Measurements from ENCODE around the gene CHRDL2.

The CHRDL2 gene

DNA sequence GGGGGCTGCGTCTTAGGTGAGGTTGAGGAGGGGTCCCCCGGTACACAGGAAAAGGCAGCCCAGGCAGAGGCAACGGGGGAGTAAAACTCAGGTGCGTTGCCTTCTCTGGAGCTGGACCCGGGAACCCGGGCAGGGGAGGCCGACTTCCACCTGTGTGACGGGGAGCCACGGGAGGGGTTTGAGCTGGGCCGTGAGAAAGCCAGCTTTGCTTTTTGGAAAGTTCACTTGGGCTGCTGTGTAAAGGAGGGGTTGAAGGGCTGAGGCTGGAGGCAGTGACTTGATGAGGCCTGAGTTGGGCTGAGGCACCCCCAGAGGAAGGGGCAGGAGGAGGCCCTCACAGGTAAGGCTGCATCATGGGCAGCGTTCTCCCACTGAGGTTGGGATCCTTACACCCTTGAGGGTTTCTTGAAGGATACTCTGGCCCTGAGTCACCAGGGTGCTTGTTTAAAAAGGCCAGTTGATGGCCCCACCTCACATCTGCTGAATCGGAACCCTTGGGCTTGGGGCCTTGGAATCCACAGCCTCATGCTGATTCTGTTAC lies 47.2 kb downstream of the CHRDL2 start:
- no peak for DNase-seq

DNA sequence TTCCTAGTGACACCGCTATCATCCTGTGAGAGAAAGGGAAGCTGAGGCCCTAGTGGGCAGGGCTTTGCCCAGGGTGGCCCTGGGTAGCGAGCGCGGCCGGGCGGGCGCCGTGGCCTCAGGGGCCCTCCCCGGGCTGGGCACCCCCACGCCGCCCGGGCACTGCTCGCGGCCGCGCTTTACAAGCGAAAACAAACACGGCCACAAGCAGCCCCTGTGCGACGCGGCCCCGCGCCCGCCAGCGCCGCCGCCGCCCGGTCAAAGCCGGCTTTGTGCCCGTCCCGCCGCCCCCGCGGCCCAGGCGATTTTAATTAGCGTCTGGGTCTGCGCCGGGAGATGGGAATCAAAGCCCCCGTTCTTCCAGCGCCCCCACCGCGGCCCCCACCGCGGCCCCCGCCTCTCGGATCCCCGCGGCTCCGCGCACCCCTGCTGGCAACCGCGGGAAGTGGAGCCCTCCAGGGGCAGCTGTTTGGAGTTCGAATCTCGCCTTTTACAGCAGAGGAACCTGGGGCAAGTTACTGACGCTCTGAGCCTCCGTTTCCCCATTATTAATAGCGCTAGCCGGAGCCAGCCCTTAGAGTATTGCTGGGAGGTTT lies 47.9 kb downstream of the CHRDL2 start:
- no peak for DNase-seq

DNA sequence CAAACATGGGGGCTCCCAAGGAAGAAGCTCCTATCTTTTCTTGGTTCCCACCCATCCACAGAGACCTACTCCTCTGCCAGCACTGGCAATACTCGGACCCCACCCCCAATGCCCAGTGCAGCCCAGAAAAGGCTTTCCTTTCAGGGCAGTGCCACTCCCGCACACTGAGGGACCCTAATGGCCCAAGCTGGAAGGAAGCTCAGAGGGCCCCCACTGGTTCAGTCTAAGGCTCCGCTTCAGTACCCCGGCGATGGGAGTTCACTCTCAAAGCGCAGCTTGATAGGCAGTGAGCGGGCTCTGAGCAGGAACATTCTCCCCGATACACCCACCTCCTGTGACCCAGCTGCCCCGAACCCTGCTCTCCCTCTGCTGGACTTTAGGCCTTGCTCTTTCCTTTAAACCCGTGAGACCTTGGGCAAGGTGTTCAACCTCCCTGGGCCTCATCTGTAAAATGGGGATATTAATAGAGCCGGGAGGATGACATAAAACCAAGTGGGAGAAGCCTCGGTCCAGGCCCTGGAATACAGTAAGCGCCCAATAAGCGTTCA lies 48.4 kb downstream of the CHRDL2 start:
- DNase-seq: no peak

DNA sequence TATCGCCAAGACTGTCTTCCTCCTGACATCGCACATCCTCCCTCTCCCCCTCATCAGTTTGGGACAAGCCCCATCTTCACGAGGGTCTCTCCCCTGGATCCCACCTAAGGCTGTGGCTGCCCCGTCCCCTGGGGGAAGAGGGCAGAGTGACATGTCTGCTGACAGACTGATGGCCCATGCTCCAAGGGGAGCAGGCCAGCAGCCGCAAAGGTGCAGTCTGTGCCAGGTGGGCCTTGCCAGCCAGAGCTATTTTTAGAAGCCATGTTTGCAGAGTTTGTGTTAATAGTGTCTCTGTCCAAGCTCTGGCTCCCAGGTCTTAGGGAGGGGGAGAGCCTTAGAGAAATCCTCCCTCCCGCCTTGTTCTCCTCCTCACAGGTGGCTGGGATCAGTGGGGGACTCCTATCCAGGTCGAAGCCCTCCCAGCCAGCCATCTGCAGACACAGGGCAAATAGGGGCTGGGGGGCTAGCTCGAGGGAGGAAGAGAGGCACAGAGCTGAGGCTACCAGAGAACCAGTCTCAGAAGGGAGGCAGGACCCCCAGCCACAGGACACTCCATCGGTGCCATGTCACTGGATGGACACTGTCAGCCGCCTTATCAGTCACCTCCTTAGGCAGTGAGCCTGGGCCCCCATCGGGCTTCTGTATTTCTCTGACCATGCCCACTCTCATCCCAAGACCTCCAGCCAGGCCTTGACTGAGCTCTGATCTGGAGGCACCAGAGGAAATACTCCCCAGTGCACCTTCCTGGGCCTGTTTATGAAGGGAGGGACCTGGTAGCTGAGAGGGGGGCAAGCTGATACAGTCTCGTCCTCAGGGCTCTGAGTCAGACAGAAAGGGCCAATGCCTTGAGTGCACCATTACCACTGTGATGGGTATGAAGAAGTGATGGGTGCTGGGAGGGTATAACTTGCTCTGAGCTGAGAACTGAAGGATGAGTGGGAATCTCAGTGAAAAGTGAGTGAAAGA lies 49.3 kb downstream of the CHRDL2 start:
- no peak for DNase-seq

DNA sequence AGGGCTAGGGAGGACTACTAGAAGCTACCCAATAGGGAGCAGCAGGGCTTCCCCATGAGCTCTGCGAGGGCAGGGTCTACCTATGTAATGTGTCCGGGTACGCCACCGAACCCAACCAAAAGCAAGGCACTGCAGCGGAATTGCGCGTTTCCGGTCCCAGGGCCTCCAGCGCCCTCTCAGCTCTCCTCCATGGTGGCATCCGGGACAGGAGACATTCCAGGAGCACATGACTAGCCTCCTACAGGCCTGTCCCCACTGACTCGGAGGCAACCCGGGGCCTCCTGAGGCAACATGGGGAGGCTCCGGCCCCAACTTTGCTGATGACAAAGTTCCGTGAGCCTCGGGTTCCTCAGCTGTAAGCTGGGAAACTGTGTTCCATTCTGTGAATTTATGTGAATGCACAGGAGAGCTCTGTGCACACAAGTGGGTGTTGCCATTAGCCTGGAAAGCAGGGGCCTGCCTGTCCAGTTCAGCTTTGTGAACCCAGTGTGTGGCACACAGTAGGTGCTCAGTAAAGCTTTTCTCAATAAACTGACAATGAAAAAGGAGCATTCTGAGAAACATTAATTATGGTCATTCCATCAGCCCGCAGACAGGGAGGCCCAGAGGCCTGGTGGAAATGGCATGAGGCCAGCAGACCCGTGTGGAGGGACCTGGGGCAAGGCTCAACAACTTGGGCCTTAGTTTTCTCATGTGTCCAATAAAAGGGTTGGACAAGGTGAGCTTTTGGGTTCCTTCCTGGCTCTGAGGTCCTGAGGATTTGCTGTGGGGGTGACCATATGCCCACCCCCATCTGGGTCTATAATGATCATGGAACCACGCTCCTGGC lies 50.3 kb downstream of the CHRDL2 start:
- DNase-seq: no peak

DNA sequence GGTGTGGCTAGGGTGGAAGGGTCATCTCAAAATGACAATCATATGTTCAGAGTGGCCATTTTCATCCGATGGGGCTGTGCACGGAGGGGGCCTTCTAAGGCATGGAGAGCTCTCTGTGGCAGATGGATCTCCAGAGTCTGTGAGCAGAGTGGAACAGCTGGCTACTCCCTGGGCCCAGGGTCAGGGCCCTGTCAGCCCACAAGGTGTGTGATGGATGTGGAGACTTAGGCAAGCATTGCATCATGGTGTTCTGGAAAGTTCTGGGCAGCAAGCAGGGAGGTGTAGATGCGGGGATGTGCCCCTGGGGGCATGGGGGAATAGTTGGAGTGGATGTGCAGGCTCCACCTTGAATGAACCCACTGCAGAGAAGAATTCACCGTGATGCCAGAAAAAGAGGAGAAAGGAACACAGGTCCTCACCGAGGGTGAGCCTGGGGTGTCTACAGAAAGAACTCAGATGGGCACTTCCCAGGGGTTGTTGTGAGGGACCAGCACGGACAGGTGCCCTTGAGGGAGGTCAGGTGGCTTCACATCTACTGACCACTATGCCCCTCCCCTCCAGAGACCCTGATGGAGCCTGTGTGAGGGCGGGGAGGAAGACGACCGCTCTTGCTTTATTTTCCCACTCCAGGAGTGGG lies 51.1 kb downstream of the CHRDL2 start:
- DNase-seq: no peak

DNA sequence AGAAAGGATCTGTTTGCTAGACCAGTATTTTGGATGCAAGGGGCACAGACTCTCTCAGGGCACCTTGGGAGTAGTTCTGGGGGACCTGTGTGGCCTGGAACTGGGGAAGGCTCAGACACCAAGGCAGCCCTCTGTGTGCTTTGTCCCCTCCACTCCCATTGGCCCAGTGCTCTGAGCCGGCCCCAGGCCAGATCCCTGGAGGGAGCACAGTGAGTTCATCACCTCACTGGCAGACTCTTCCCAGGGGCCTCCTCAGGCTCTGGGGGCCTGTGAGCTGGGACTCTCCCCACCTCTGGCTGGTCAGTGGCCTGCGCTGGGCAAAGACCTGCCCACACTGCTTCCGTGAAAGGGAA lies 51.7 kb downstream of the CHRDL2 start:
- DNase-seq: no peak

DNA sequence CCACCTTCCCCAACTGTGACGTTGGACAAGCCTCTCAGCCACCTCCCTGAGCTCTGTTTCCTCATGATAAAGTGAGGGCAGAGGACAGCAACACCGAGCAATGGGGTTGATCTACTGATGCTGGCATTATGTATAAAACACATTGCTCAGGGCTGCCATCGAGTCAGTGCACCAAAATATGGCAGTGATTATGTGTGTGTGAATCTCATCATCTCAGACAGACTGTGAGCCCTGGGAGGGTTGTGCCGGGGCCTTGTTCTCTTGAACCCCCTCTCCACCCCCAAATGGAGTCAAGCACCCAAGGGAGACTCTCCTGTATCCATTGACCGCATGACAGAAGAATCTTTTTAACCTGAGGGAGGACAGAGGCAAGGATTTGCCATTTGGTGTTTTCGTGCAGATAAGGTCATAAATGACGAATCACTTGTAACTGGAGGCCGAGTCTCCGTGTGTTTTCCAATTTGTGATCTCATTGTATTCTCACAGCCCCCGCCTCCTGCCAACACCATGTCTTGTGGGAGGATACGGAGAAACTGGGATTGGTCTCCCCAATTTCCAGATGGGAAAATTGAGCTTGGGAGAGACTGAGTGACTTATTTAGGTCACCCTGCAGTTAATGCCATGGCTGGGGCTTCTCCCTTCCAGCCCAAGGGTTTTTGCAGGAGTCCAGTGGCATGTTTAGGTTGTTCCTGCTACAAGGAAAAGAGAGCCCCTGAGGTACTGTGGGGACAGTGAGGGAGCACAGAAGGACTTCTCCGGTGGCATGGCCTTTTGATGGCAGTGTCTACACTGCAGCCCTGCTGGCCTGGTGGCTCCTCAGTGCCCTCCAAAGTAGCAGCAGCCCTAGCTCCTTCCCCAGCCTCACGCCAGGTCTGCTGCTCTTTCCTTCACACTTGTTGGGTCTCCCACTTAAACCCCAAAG lies 52.4 kb downstream of the CHRDL2 start:
- no peak for DNase-seq

DNA sequence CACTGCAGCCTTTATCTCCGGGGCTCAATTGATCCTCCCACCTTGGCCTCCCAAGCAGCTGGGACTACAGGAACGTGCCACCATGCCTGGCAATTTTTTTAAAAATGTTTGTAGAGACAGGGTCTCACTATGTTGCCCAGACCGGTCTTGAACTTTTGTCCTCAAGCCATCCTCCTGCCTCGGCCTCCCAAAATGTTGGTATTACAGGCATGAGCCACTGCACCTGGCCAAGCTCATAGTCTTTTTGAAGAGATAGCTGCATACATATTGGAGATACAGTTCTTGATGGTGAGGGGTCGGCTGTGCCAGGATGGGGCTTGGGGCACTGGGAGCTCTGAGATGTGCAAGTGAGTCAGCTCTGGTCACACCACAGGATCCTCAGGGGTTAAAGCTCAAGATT lies 53.2 kb downstream of the CHRDL2 start:
- DNase-seq: no peak

DNA sequence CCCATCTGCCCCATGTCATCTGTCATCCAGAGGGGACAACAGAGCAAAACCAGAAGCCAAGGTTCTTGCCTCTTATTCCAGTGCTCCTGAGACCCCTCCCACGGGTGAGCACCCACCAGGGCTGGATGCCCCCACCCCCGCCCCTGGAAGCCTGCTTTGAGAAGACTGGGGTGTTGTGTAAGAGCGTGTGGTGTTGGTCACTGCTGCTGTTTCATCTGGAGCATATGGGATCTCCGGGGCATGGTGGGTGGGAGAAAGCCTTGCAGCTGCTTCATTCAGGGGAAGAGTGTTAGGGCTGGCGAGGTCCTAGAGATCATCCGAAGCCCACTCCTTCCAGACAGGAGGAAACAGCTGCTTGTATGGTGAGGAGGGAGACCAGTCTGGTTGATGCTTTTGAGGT lies 54.1 kb downstream of the CHRDL2 start:
- no peak for DNase-seq

DNA sequence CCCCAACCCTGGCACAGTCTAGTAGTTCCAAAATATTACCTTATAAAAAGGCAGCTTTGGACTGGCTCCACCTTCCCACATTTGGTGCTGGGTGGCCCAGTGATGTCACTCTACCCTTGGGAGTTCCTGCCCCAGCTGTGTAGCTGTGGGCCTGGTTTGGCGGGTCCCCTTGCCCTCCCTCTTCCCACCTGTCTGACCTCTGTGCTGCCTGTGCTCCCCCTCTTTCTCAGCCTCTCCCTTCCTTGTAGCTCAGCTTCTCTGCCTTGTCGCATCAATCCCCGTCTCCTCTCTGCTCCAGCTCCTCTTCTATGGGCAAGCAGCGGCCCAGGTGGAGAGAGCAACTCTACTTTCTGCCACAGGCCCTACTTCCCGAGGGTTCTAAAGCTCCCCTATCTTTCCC lies 54.6 kb downstream of the CHRDL2 start:
- no peak for DNase-seq

DNA sequence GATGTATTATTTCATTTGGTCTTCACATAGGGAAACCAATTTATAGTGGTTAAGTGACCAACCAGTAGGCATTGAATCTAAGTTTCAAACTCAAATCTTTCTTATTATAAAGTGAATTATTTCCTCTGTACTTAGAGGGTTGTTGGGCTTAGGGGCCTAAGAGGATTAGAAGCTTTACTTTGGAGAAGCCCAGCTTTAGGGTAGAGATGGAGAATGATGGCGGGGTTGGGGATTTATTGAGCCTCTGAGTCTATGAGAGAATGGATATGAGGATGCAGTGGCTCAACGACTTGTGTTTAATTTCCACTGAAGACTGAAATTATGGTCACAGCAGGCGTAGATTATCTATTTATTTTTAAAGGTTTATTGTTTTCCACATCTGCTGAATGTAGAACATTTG lies 55.5 kb downstream of the CHRDL2 start:
- DNase-seq: no peak

DNA sequence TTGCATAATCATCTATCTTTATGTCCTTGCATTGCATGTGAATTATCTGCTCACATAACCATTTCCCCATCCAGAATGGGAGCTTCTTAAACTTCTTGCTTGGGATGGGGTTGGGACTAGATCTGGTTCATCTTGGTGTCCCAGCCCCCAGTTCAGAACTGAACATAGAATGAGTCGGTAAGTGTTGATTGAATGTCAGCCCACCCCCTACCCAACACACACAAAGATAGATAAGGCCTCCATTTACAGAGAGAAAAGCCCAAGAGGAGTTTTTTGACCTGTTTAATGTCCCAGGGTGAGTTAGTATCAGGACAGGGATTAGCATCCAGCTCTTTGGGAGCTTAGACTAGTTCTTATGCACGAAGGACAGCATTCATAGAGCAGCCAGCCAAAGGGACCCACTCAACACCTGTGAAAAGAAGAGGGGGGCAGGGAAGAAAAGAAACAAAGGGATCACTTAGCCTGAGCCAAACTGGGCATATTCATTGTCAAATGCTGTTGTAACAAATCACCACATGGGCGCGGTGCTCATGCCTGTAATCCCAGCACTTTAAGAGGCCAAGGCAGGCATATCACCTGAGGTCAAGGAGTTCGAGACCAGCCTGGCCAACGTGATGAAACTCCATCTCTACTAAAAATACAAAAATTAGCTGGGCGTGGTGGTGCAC lies 57.4 kb downstream of the CHRDL2 start:
- no peak for DNase-seq

DNA sequence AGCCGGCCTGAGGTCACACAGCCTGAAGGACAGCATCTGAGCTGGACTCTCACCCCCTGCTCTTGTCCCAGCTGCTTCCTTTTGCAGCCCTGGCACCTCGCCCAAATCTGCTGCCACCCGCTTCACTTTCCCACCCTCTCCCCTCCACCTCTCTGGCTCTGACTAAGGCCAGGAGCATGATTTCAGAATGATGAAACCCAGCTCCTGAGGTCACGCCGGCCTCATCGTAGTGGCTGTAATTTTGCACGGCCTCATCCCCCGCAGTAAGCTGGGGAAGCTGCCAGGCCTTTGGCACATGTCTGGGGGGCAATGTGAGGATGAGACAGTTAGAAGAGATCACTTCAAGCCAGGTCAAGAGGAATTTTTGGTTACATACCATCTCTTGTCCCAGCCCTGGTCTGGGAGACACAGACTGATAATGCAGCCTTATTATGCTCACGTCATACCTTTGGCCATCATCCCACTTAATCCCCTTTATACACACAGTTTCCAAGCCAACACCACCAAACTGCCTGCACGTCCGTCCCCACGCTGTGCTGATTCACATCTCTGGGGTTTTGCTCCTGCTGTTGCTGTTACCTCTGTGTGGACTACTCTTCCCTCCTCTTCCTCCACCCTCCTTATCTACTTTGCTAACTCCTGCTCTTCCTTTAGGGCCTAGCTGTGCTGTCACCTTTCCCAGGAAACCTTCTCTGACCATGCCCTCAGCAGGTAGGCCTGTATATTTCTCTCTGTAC lies 58.1 kb downstream of the CHRDL2 start:
- no peak for DNase-seq

DNA sequence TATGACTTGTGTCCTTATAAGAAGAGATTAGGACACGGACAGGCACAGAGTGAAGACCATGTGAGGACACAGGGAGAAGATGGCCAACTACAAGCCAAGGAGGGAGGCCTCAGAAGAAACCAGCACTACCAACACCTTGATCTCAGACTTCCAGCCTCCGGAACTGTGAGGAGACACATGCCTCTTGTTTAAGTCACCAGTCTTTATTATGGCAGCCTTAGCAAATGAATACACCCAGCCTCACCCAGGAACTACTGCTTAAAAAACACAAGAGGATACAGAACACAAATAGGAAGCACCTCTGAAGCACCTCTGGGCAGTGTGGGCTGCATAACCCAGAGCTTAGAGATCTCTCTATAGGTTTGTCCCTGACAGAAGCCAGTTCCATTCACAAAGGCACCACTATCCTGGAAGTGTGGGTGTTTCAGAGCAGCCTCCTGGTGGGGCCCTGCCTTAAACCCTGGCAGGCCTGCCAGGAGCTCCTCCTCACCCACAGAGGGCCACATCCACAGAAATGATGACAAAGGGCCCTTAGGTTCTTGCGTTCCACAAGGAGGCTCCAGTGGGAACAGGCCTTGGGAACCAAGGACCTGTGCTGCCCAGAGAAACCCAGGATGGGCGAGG lies 58.8 kb downstream of the CHRDL2 start:
- no peak for DNase-seq

DNA sequence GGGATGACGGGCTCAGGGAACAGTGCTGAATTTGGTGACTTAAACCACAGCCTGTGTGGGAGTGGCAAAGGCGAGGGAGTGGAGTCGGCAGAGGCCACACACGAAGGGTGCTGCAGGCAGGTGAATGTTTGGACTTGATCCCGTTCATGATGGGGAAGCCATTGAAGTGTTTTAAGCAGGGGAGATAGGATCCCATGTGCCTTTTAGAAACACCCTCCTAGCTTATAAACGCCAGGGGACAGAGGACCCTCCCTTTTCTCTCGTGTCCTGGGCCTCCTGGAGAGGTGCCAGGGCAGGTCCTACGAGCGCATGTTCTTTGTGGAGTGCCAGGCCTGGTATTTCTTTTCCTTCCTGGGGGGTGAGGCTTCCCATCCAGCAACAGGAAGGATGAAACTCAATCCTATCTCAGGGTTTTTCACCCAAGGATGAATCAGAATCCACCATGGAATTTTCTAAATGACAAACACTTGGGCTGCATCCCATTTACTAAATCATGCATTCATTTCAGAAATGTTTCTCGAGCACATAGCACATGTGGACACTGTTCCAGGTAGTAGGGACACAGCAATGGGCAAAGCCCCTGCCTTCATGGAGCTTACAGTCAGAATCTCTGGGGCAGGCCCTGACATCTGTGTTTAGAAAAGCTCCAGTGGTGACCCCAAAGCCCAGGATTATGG lies 59.6 kb downstream of the CHRDL2 start:
- DNase-seq: no peak

DNA sequence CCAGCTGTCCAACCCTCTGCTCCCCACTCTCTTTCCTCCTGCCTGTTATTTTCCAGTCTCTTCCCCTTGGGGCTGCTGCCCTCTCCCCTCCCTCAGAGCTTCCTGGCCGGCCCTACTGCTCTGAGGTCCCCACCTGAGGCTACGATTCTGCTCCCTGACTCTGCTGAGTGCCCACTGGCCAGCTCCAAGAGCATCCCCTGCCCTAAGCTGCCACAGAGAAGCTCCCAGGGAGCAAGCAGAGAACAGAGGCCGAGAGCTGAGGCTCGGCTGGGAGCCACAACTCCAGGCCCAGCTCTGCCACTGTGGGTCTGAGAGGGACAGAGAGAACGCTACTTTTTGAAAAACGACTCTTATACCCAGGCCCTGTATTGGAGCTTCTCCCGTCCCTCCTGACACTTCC lies 61.1 kb downstream of the CHRDL2 start:
- DNase-seq: no peak

DNA sequence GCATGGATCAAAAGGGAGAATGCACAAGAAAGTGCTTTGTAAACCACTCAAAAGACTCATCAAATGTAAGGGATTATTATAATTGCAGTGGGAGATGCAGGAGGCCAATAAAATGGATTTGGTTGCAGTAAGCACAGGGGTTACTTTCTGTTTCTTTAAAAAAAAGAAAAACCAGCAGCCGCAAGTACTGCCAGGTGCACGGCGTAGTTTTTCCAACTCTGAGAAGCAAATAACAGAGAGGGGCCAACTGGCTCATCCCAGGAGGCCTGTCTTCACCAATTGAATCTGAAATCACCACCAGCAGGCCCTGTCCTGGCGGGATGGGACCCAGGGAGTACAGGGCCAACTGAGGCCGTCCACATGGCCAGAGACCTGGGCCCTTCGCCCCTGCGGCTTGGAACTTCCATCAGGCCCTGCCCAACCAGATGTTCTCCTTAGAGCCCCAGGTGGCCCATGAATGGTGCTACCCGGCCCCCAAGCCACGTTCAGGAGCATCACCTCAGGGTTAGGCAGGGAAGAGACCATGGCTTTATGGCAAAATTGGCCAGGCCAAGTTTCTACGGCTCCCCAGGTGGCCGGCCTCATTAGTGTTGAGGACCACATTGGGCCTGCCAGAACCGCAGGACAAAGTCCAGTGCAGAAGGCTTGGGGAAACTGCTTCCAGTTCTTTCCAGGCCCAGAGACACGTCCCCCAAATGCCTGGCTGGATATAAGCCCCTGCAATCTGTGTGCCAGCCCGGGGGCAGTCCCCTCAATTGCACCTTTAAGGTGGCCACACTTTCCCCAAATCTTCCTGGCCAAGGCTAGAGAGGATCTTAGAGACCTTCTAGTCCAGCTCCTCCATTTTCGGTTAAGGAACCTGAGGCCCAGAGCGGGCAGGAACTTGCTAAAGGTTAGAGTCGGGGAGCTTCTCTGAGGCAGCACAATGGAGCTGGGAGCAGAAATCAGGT lies 61.7 kb downstream of the CHRDL2 start:
- DNase-seq: no peak

All from NCI-H526 treated with DMSO at 0.1 percent for 48 hours (cell line).